Measurements from ENCODE around the gene CAP1.
"Not testable (repeated sequence)": the region's sequence is repeated elsewhere in the genome, so short reads cannot be mapped to it uniquely, and the experiment has no call there.

Gene CAP1

GRCh38 chr1:40040511-40041465, at the start of gene CAP1:
TSS of gene CAP1 (plus strand) at chr1:40040729. CDS start at chr1:40059347, 18,618 bp downstream.
- peak; percentile 100 for DNase-seq

DNA sequence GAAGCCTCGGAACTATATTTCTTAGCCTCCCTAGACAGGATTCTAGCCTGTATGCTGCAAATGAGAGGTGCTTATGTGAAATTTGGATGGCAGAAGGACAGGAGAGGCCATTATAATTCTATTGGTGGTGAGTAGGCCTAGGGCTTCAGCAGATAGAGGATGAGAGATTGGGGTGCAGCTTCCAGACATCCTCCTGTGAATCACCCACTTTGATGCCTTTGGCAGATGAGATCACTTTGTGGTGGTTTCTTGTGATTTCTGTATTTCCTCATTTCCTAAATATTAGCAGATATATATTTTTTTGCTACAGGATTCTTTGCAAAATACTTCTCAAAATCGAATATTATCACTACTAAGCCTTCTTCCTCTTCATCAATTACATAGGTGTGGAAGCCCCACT, 48.3 kb upstream of the CAP1 start:
- no peak for DNase-seq

DNA sequence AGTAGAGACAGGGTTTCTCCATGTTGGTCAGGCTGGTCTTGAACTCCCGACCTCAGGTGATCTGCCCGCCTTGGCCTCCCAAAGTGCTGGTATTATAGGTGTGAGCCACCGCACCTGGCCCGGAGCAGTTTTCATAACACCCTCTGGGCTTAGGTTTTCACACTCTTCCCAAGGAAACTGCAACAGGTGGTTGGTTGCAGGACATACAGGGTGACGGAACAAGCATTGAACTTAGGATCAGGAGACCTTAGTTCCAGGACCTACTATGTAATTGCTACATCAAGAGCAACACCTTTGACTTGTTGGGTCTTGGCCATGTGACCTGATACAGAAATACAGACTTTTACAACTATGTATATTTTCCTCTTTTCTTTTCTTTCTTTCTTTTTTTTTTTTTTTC, 47.6 kb upstream of the CAP1 start:
- DNase-seq = no peak

GRCh38 chr1:39995973-39996393, 44.5 kb upstream of the CAP1 start:
- DNase-seq = no peak

DNA sequence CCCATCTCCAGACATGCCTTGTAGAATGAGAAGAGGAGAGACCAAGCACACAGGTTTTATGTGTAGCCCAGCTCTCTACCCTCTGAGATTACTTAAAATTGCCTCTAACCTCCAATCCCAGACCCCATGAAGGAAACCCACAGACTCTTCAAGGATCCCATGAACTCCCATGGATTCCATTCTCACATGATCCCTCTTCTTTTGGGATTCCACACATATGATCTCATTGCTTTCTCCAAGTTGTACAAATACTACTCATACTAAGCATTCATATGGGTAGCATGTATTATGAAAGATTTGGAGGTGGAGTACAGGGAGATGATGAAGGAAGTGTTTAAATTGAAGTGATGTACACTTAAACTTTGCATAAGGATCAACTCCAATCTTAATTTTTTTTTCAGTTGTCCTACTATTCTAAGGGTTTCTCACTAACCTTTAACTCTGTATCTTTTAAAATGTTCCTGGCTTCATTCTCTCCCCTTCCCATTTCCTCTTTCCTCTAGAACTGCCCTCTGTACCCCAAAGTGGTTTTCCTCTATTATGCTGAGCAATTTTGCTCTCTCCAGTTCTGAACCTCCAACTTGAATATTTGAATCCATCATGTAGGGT, 44.0 kb upstream of the CAP1 start:
- no peak for DNase-seq

GRCh38 chr1:40001456-40001855, 39.1 kb upstream of the CAP1 start:
- DNase-seq = no peak

GRCh38 chr1:40003156-40004093, 37.1 kb upstream of the CAP1 start:
- DNase-seq = no peak

DNA sequence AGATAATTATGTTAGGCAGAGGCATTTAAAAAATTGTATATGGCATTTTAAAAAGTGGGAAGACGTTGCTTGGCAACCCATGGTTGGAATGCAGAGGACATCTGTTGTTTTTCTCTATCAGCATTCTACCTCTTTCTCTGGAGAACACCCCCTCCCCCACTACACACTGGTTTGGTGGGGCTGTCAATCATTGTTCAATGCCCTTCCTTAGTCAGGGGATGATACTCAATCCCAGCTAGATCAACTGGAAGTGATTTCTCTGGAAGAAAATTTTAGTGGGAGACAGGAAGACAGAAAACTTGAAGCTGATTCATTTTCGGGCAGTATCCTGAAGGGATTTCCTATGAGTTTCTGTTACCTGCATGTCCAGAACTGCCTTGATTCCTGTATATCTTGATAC, 35.7 kb upstream of the CAP1 start:
- no peak for DNase-seq

- DNase-seq = not testable (repeated sequence)
Observed at GRCh38 chr1:40007481-40008034, 33.0 kb upstream of the CAP1 start.

DNA sequence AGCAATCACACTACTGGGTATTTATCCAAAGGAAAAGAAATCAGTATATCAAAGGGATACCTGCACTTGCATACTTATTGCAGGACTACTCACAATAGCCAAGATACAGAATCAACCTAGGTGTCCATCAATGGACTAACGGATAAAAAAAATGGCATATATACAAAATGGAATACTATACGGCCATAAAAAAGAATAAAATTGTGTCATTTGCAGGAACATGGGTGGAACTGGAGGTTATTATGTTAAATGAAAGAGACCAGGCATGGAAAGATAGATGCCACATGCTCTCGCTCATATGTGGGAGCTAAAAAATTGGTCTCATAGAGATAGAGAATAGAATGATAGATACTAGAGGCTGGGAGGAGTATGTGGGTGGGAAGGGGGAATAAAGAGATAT, 29.3 kb upstream of the CAP1 start:
- DNase-seq = no peak

GRCh38 chr1:40014253-40014706, 26.2 kb upstream of the CAP1 start:
- DNase-seq = no peak

DNA sequence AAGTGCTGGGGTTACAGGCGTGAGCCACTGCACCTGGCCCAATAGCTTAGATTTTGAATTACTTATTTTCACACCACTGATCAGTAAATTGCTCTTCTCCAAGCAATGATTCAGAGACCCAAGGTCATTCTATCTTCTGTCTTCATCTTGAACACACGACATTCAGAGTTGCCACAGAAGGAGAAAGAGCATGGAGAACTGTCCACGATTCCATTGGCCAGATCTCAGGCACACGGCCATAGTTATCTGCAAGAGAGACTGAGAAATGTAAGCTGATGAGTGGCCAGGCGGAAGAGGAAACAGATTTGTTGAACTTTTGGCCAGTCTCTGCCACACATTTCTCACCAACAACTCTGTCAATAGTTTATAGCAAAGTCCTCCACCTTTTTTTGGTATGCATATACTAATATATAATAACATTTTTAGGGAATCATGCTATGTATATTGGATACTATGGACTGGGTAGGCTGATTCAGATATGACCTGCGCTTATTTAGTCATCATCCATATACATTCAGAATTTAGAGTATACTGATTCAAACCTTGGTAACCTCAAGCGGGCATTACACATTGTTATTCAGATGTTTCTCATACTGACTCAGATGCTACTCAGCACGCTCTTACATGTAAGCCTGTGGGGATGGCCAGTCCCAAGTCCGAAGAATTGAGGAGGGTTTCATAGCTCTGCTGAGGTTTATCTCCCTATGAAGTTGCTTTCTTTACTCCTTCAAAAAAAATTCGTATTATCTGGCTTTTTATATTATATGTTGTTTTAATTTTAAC, 25.5 kb upstream of the CAP1 start:
- peak; percentile 8 for DNase-seq

GRCh38 chr1:40017951-40018575, 22.5 kb upstream of the CAP1 start:
- DNase-seq = no peak

DNA sequence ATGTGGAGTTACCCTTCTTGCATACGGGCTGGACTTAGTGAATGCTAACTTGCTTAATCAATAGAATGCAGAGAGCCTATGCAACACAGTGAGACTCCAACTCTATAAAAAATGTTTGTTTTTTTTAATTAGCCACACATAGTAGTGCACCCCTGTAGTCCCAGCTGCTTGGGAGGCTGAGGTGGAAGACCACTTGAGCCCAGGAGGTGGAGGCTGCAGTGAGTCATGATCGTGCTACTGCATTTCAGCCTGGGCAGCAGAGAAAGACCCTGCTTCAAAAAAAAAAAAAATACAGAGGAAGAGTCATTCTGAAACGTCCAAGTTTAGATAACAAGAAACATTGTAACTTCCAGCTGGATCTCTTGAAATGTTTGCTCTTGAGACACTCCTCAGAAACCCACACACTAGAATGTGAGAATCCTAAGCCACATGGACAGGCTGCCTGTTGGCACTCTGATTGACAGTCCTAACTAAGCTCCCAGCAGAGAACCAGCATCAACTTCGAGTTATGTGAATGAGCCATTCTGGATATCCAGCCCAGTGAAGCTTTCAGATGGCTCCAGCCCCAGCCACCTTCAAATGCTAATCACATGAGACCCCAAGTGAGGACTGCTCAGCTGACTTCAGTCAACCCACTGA, 20.0 kb upstream of the CAP1 start:
- DNase-seq = no peak

- no peak for DNase-seq
Observed at GRCh38 chr1:40023379-40023944, 17.1 kb upstream of the CAP1 start.

GRCh38 chr1:40024671-40025070, 15.9 kb upstream of the CAP1 start:
- DNase-seq = no peak

- DNase-seq = no peak
Observed at GRCh38 chr1:40027647-40028046, 12.9 kb upstream of the CAP1 start.

GRCh38 chr1:40029608-40030007, 10.9 kb upstream of the CAP1 start:
- no peak for DNase-seq

DNA sequence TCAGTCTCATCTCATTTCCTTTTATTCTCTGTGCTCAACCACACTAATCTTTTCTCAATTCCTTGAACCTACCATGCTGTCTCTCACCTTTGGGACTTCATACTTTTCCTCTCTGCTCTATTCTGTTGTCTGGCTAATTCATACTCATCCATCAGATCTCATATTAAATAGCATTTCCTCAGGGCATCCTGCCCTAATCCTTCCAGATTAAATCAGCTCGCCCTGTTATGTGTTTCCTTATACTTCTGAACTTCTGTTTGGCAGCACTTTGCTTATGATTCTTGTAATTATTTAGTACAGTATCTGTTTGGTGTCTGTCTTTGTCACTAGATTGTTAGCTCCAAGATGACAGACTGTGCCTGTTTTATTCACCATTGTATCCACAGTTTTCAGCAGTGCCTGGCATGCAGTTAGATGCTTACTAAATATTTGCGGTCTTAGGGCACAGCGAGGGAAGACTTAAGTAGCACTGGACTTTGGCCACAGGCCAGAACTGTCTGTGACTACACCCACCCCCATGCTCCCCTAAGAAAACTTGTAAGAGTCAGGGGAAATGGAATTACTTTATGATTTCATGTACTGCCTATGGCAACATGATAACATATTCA, 9.9 kb upstream of the CAP1 start:
- no peak for DNase-seq

Measured in stimulated activated CD4-positive, alpha-beta T cell treated with anti-CD3 and anti-CD28 coated beads, Interleukin-4, amount 100 ng/mL, for 24 hours (primary cell).